ENCODE measurements around the gene DNAJB8.

DNAJB8 gene

DNA sequence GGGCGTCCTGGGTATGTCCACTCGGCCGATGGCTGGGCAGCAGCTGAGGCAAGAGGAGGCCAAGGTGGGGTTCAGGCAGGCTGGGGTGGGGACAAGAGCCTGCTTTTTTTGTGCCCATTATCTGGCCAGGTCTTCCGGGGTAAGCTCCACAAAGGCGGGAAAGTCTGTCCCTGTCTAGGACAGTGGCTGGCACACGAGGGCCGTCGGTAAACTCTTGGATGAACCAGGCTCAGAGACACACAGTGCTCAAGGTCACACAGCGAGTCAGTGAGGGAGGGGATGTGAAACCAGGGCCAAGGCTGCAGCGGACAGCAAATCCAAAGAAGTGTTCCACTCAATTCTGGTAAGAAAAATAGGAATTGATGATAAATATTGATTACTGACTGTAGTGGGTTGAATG, 2.9 kb downstream of the DNAJB8 start:
- DNase-seq = no peak

DNA sequence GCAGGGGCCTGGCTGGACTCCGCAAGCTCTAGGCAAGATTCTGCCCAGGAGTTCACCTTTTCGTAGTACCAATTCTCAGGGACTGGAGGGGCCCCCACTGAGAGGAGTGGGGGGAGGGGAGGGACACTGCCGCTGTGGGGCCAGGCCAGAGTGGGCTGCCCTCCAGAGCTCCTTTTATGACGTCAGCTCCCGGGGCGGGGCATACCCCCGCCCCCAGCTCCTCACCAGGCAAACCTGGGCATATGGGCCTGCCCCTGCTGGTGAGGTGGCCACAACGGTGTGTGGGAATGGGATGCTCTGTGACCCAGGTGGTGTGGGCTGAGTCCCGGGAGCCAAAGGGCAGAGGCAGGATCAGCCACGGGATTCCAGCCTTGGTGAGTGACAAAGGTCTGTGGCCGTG, 3.3 kb downstream of the DNAJB8 start:
- DNase-seq = no peak

DNA sequence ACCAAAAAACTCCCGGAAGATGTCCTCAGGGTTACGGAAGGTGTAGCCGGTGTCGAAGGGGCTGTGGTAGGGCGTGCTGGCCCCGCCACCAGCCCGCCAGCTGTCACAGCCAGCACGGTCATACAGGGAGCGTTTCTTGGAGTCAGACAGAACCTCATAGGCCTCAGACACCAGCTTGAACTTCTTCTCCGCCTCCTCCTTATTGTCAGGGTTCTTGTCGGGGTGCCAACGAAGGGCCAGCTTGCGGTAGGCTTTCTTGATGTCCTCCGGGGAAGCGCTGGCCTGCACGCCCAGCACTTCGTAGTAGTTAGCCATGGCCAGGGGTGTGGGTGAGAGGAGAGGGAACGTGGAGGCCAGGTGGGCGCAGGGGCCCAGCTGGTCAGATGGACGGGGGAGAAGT, 3.8 kb downstream of the DNAJB8 start:
- DNase-seq = no peak

DNA sequence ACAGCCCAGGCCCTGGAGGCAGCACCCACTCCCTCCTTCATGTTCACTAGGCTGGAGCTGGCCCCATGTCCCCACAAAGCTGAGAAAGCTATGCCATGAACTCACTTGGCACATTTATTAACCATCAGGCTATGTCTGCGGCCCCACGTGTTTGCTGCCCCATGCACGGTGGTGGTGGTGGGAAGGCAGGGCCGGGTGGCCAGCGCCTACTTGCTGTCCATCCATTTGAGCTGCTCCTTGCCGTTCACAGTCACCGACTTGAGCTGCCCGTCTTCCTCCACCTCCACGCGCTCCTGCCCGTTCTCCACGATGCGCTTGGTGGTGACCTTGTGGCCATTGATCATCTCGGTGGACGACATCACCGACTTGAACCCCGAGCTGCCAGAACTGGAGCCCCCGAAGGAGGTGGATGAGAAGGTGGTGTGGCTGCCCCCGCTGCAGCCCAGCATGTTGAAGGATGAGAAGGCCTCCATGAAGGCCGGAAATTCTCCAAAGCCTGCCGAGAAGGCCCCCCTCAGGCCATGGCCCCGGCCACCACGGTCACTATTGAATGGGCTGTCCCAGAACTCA, 4.3 kb downstream of the DNAJB8 start:
- DNase-seq = no peak

DNA sequence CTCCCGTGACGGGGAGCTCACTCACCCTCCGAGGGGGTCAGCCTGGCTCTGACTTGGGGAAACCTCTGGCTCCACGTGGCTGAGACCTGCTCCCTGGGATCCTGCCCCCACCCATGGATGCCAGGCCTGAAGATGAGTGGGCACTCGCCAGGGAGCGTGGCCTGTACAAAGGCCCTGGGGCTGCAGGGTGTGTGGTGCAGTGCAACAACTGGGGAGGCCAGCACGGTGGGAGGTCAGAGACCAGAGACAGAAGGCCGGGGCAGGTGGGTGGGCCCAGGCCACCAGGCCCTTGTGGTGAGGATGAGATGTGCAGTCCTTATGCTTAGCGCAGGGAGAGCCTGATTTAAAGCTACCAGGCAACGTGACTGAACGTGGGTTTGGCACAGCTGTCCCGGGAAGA, 5.0 kb downstream of the DNAJB8 start:
- no peak for DNase-seq

DNA sequence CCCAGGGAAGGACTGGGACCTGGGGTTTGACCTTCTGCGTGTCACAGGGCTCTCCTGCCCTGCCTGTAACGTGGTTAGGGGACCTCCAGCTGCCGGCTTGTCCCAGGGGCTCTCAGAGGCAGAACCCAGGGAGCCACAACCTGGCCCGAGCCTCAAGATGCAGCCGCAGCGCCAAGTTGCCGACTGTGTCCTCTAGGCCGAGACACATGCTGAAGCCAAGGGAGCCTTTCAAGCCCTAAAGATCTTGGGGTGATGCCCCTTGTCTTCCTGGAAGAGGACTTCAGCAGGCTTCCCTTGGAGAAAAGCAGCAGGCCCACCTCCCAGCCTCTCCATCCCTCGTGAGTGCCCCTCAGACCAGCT, 7.2 kb downstream of the DNAJB8 start:
- no peak for DNase-seq

DNA sequence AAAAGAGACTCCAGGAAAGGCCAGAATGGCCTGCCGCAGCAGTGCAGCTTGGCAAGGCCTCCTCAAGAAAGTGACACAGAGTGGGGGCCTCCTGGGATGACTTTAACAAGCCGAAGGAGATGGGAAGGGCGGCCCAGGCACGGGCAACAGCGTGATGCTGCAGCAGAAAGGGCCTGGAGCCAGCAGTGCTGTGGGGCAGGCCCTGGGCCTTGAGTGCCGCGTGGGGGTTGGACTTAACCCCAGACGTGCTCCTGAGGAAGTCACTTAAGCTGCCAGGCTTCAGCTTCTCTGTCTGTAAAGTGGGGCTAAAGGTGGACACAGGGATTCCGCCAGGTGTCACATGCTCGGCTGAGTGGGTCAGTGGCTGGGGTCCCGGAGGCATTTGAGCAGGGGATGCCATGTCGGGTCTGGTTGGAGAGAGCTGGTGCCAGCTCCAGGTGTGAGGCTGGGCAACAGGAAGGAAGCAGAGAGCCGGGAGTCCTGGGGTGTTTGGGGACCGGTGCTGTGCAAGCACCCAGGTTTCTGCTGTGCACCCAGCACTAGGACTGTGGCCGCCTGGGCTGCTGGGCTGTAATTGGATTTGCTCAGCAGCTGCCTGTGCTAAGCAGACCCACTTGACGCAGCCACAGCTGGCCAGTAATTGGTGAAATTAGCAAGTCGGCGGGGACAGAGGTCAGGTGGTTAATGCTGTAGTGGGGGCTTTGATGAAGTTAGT, 7.8 kb downstream of the DNAJB8 start:
- peak; percentile 91 to 95 for DNase-seq

DNA sequence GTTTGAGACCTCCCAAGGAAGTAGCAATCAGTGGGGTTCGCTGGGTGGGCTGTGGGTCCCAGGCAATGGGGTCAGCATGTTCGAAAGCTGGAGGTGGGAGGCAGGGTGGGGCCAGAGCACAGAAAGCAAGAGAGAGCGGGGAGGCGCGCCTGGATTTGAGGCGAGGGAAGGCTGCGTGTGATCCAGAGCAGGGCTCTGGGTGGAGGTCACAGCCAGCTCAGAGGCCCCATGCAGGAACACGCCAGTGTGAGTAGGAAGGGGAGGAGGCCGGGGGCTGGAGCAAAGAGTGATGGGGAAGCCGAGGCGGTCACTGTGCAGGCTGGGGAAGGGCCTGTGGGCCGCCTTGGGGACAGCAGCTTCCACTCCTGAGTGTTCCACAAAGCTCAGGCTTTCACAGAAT, 8.8 kb downstream of the DNAJB8 start:
- DNase-seq = no peak

DNA sequence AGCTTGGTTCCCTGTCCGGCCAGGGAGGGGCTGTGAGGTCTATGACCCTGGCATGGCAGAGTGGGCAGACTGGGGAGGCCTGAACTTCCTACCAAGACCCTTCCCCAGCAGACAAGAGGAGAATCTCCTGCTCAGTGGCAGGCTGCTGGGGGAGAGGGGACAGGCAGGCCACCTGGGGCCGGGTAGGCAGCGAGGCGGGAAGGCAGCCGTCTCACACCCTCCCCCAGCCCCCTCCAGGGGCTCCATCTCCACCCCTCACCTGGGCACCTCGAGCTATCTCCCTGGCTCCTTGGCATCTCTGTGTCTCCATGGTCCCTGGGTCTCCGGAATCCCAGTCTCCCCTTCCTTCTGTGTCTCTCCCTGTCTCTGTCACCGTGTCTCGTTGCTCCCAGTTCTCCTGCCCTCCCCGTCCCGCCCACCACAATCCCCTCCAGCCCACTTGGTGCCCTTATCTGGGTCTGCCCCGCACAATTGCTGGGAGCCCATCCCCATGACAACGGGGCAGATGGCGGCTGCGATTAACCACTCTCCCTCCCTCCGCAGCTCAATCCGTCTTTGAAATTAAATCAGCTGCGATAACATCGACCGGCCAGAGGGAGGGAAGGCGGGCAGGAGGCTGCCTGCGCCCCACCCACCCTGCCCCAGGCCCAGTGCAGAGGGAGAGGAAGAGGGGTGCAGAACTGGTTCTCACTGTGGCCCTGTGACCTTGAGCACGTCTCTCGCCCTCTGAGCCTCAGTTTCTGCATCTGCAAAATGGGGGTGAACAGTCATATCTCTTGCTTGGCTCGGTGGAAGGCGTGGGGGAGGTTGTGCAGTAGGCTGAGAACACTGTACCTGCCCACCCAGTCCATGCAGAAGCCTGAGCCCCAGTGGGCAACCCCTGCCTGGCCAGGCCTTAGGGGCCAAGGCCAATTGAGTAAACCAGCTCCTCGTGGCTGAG, 9.6 kb downstream of the DNAJB8 start:
- peak; percentile 94 to 95 for DNase-seq

DNA sequence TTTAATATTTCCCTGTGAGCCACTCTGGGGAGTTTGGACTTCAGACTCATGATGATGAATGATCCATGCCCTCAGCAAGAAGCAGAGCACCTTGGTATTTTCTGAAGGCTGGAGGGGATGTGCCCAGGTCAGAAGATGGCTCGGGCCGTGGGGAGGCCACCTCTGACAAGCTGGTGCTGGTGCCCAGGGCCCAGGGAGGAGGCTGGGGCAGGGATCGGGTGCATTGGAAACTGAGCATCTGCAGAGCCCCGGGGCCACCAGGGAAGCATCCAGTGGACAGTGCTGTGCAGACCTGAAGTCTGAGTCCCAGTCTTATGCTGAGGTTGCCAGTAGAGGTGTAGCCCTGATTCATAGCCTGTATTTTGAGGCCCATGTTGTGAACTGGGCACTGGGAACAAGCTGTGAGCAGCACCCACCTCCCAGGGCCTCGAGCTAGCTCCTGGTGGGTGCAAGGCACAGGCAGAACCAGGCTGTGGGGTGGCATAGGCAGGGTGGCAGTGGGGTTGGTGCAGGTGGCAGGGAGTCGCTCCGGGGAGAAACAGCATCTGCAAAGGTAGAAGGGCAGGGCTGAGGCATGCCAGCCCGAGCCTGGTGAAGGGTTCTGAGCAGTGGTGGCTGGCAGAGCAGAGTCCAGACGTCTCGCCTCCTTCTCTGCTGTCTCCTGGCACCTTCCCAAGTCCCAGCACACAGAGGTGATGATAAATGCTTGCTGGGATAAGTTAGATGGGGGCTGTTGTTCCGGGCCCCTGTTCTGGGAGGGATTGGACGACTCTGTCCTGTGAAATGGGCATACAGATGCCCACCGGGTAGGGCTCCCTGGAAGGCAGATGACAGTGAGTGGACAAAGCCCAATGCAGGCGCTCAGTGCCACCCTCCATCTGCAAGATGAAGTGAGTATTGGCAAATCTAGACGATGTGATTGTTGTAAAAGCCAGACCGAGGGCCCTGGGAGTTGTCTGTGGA, 10.6 kb downstream of the DNAJB8 start:
- peak; percentile 8 to 61 for DNase-seq

DNA sequence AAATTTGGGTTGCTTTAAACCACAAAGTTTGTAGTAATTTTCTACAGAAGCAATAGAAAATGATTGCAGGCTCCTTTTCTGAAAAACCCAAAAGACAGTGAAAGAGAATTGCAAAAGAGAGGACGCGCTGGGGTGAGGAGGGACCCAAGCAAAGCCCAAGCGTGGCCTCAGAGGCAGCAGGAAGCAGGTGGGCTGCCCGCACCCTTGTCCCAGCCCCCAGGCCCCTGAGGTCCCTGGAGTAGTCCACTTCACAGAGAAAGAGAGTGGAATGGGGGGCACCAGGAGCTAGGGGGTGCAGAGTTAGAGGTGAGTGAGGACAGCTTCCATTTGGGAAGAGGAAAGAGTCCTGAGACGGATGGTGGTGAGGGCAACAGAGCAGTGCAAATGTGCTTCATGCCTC, 11.6 kb downstream of the DNAJB8 start:
- no peak for DNase-seq

DNA sequence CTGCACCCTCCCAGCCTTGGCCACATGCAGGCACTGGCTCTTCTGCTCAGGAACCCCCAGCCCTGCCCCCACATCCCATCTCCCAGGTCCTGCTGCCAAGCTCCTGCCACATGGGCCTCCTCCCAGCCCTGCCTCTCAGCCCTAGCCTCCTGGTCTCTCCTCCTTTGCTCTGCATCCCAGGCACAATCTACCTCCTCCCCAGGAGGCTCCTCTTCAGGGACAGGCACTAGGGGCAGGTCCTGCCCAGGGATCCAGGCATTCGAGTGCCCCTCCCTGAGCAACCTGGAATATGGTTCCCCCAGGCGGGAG, 12.4 kb downstream of the DNAJB8 start:
- no peak for DNase-seq

DNA sequence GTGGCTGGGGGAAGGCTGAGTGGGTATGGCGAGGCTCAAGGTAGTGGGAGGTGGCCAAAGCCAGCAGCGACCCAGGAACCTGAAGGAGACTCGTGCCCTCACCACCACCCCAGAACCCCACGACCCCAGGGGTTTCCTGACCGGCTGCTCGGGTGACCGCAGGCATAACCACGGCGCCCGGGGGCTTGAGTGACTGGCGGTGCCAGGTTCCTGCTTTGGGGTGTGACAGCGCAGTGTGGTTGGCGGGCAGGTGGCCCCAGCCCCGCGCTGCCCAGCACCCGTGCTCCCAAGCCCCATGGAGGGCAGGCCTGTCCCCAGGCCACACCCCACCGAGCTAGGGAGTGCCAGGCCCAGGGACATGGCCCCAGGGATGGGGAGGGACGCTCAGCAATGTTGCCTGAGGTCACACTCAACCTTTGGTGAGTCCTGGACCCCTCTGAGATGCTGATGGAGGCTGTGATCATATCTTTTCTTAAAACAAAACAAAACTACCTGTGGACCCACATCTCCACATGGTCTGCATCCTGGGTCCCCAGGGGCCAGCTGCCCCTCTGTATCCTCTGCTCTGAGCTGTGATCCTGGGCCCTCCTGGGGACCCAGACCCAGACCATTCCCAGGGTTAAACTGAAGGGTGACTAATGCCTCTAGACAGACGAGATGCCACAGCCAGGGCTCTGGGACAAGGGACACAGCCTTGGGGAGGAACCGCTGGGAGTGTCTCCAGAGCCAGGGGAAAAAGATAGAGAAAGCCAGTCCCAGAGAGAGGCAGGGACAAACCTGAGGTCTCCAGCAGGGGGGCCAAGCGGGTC, 13.0 kb downstream of the DNAJB8 start:
- DNase-seq = no peak

DNA sequence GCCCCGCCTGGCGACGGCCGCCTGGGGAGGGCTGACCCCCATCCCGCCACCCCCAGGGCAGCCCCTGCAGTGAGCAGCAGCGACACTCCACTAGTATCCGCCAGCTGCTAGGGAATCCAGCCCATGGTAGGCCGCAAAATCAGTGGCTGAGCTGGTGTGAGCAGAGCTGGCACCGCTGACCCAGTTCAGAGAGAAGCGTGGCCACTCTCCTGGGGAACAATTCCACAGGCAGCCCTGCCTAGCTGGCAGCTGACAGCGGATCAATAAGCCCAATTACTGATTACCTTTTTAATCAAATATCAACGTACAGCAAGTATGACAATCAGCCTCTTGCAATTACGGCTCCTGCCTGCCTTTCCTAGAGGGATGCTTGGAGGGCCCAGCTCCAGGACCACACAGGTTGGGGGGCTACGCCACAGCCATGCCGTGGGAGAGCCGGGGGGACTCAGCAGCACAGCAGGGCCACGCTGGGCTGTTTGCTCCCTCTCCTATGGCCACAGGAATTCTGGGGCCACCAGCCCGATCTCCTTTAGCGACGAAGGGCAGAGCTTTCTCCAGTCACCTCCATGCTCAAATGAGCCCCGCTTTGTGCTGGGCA, 13.9 kb downstream of the DNAJB8 start:
- DNase-seq = peak; percentile 16 to 59

DNA sequence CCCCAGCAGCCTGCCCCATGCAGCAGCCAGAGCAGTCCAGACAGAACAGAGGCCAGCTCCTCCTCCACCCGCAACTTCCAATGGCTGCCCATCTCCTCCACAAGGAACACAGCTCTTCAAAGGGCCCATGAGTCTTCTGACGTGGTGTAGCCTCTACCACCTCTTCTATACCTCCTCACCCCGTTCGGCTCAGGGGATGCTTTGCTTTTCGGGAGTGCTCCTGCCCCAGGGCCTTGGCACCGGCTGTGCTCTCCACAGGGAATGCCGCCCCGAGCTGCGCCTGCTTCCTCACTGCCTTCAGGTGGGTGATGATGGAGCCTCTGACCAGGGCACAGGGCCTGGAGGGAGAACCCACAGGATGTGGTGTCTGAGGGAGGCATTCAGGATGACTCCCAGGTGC, 14.6 kb downstream of the DNAJB8 start:
- DNase-seq = no peak

DNA sequence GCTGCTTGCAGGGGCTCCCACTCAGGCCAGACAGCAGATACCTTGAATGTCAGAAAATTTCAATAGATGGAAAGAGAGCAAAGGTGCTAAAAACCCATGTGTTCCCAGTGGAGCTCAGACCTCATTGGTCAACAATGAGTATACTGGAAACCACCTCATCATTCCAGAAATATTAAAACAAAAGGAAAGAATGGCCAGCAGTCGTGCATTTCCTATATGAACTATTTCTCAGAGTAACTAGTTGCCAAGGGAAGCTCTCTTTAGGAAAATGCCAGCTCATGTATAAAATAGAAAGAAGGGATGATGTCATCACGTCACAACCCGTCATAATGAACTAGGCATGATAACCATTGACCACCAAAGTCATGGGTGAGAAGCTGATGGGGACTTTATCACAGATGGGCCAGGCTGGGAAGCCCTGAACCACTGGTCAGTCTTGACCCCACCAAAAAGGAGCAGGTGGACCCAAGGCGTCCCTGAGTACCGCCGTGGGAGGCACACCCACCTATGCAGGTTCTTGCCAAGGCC, 17.5 kb downstream of the DNAJB8 start:
- DNase-seq = no peak

DNA sequence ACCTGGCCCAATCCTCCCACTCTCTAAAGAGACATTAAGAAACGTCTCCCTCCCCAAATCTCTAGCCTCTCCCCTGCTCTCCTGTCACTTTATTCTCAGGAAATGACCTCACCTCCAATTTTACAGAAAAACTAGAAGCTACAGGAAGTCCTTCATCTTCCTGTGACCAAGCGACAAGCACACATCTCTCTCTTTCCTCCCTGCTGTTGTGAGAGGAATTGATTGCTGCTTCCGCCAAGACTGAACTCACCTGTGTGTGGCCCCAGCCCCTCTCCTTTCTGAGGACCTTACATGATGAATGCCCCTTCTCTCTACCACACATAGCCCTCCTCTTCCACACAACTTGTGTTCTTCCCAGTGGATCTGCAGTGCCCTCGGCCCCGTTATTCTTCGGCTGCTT, 18.2 kb downstream of the DNAJB8 start:
- DNase-seq = no peak

DNA sequence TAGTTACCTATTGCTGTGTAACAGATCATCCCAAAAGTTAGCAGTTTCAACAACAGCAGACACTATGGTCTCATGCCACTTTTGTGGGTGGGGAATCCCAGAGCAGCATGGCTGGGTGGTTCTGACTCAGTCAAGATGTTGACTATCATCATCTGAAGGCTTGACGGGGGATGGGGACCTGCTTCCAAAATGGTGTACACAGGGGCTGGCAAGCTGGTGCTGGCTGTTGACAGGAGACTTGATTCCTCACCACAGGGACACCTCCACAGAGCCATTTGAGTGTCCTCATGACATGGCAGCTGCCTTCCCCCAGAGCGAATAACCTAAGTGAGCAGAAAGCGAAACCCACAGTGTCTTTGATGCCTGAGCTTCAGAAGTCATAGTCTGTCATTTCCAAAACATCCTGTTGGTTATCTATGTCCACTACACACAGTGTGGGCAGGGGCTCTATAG, 19.1 kb downstream of the DNAJB8 start:
- DNase-seq = no peak

DNA sequence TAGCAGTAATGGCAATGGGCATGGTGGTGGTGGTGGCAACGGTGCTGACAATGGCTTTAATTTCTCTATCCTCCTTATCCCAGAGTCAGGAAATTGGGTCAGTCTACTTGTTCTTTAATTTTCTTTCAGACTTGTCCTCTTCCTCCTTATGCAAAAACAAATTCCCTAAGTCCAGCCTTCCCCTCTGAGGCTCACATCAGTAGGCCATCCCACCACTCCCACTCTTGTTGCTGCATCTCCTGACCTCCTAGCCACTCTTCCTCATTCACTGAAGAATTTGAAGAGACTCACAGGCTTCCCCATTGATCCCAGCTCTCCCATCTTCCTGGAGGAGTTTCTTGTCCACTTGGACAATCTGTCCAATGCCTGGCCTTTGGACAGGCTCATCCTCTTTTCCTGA, 19.9 kb downstream of the DNAJB8 start:
- DNase-seq = no peak

DNA sequence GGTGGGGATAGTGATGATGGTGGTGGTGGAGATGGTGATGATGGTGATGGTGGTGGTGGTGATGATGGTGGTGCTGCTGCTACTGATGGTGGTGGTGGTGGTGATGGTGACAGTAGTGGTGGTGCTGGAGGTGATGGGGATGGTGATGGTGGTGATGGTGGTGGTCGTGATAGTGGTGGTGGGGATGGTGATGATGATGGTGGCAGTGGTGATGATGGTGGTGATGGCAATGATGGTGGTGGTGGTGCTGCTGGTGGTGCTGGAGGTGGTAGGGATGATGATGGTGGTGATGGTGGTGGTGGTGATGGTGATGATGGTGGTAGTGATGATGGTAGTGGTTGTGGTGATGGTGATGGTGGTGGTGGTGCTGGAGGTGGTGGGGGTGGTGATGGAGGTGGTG, 21.3 kb downstream of the DNAJB8 start:
- no peak for DNase-seq

DNA sequence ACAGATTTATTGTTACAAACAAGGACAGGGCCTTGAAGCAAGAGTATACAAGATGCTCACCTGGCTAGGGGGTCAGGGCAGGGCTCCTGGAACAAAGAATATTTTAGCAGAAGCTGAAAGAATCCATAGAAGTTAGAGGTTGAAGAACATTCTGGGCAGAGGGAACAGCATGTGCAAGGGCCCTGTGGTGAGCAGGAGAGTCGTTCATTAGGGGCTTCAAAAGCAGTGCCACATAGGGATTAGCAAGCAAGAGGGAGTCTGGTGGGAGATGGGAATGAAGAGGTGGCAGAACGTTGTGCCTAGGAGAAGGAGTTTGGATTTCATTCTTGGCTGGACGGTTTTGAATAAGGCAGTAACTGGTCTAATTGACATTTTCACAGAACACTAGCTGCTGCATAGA, 22.9 kb downstream of the DNAJB8 start:
- no peak for DNase-seq
